ENCODE data around the gene NOL4L.

The NOL4L gene

GRCh38 chr20:32444474-32445220 is 140.5 kb downstream of the NOL4L start:
- no peak for DNase-seq (ENCODE audit: low read depth in 2 of 2)

DNA sequence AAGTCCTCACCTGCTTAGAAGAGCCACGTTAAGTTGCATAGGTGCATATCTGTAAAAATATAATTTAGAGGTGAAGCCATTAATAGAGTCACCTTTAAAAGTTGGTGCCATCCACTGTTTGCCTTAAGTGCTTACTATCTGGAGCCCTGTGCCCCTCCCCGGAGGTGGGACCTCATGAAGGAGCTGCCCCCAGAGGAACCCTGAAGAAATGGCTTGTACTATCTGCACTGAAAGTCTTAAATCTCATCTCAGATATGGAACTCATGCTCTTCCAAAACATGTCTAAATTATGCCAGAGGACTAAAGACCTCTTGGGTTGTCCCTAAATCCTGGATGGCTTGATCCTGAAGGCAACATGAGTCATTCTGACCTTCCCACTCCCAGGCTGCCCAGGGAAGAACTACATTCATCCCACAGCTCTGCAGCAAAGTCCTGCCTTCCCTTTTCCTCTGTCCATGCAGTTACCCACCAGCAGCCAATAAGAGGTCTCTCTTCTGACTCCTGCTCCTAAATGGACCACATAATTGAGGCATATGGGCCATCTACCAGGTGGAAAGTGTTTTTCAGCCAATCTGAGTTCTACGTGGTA is 141.7 kb downstream of the NOL4L start:
- no peak for DNase-seq (ENCODE audit: low read depth in 2 of 2)

- DNase-seq (ENCODE audit: low read depth in 2 of 2) = no peak
Observed at GRCh38 chr20:32442630-32443373, 142.3 kb downstream of the NOL4L start.

GRCh38 chr20:32441638-32442037 is 143.5 kb downstream of the NOL4L start:
- no peak for DNase-seq (ENCODE audit: low read depth in 2 of 2)

DNA sequence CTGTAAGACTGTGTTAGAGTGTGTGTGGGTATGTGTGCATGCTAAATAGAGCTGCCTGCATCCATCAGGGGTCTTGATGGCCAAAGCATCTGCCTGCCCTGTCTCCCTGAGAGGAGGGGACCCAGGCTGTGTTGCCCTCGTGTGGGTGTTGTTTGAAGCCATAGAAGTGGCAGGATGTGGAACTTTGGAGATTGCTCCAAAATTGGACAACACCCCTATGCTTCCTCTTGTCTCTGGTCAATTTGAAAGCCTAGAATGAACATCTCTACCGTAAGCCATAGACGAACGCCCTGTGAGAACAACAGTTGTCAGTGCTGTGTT is 144.4 kb downstream of the NOL4L start:
- no peak for DNase-seq (ENCODE audit: low read depth in 2 of 2)

- no peak for DNase-seq (ENCODE audit: low read depth in 2 of 2)
Observed at GRCh38 chr20:32440069-32440757, 144.9 kb downstream of the NOL4L start.

GRCh38 chr20:32439132-32439829 is 145.9 kb downstream of the NOL4L start:
- DNase-seq (ENCODE audit: low read depth in 2 of 2) = peak in 1 of 2 experiments; percentile 16

DNA sequence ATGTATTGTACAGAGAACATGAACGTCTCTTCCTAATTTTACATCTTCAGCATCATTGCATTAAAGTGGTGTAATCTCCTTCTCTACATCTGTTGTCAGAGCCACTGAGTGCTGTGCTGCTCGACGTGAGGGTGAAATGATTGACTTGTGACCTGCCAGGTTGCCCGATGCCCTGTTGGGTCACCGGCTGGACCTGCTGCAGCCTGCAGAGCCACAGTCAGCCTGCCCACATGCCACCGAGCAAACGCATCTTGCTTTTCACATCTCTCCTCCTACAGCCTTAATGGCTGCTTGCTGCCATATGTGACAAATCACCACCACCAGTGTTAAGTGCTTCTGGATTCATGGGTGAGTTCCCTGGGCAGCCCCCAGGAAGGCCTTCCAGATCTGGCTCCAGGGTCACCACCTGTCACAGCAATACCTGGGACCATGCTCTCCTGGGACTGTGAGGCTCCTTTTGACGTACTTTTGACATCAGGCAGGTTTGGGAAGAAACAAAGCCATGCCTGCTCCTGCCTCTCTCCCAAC is 146.7 kb downstream of the NOL4L start:
- no peak for DNase-seq (ENCODE audit: low read depth in 2 of 2)

DNA sequence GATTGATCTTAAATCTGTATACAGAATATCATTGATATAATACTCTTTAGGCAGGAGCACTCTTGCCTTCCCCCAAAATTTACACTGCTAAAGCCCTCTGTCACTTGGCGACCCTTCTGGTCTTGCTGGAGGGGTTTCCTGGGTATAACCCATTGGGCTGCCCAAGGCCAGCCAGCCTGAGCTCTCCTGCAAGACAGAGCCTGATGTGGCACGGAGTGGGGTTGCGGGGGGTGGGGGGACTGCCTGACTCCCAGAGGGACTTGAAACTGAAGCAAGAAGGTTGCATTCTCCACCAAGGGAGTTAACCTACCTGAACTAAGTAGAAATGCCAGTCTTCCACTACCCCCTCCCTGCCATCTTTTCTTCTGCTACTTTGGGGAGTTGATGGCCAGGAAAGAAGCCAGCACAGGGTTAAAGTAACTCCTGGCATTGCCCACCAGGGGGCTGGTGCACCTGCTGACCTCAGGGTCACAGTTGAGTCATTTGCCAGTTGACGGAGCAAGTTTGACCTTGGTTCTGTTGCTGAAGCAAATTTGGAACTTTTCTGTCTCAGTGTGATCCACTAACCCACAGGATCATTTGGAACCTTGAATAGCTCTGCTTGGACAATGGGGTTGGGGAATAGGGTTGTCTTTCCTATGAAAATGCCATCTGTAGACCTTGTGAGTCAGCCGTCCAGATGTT is 147.6 kb downstream of the NOL4L start:
- DNase-seq (ENCODE audit: low read depth in 2 of 2) = no peak

GRCh38 chr20:32436968-32437367 is 148.2 kb downstream of the NOL4L start:
- DNase-seq (ENCODE audit: low read depth in 2 of 2) = no peak

- DNase-seq (ENCODE audit: low read depth in 2 of 2) = no peak
Observed at GRCh38 chr20:32436142-32436861, 148.8 kb downstream of the NOL4L start.

DNA sequence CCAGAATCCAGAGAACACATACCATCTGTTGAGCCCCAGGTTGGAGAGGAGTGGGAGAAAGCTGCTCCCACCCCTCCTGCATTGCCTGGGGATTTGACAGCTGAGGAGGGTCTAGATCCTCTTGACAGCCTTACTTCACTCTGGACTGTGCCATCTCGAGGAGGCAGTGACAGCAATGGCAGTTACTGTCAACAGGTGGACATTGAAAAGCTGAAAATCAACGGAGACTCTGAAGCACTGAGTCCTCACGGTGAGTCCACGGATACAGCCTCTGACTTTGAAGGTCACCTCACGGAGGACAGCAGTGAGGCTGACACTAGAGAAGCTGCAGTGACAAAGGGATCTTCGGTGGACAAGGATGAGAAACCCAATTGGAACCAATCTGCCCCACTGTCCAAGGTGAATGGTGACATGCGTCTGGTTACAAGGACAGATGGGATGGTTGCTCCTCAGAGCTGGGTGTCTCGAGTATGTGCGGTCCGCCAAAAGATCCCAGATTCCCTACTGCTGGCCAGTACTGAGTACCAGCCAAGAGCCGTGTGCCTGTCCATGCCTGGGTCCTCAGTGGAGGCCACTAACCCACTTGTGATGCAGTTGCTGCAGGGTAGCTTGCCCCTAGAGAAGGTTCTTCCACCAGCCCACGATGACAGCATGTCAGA is 149.6 kb downstream of the NOL4L start:
- DNase-seq (ENCODE audit: low read depth in 2 of 2) = no peak

- no peak for DNase-seq (ENCODE audit: low read depth in 2 of 2)
Observed at GRCh38 chr20:32434434-32434833, 150.7 kb downstream of the NOL4L start.

DNA sequence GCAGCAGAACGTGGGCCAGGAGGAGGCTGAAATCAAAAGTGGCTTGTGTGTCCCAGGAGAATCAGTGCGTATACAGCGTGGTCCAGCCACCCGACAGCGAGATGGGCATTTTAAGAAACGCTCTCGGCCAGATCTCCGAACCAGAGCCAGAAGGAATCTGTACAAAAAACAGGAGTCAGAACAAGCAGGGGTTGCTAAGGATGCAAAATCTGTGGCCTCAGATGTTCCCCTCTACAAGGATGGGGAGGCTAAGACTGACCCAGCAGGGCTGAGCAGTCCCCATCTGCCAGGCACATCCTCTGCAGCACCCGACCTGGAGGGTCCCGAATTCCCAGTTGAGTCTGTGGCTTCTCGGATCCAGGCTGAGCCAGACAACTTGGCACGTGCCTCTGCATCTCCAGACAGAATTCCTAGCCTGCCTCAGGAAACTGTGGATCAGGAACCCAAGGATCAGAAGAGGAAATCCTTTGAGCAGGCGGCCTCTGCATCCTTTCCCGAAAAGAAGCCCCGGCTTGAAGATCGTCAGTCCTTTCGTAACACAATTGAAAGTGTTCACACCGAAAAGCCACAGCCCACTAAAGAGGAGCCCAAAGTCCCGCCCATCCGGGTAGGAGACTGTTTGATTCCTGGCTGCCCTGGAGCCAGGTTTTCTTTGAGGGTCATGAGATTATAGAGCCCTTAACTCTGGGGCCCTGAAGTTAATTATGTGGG is 151.7 kb downstream of the NOL4L start:
- DNase-seq (ENCODE audit: low read depth in 2 of 2) = no peak

- DNase-seq (ENCODE audit: low read depth in 2 of 2) = no peak
Observed at GRCh38 chr20:32432277-32432676, 152.9 kb downstream of the NOL4L start.

DNA sequence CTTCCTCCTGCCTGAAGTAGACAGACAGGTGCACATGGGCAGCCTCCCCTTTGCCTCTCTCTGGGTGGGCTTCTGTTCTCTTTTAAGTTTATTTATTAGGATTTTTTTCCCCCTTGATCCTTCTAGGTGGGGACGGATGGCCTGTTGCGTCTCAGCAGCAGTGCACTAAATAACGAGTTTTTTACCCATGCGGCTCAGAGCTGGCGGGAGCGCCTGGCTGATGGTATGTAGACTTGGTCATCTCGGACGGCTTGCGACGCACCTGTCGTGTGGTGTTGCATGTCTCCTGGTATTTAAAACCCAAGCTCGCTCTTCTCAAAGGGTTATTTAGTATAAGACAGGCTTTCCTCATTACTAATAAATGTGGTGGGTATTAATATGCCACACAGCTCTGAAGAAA is 153.7 kb downstream of the NOL4L start:
- DNase-seq (ENCODE audit: low read depth in 2 of 2) = no peak

DNA sequence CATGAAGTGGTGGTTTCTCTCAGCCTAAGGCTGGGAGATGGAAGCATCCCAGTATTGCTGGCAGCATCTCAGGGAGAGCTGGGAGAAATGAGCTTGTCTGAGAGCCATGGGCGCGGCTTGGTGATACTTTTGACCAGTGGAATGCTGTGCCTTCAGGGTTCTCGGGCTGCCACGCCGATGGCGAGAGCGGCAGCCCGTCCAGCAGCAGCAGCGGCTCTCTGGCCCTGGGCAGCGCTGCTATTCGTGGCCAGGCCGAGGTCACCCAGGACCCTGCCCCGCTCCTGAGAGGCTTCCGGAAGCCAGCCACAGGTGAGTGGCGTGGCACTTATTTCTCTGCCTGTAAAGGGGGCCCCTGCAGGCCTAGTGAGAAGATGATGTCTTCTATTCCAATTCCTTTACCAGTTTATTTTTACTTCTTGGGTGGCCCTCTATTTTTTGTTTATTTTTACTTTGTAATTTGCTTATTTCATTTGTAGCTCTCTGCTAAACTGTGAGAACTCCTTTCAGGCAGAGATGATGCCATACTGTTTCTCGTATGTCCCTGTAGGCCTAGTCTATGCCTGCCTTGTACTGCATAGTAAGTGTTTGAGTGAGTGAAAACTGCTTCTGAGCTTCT is 155.3 kb downstream of the NOL4L start:
- no peak for DNase-seq (ENCODE audit: low read depth in 2 of 2)

DNA sequence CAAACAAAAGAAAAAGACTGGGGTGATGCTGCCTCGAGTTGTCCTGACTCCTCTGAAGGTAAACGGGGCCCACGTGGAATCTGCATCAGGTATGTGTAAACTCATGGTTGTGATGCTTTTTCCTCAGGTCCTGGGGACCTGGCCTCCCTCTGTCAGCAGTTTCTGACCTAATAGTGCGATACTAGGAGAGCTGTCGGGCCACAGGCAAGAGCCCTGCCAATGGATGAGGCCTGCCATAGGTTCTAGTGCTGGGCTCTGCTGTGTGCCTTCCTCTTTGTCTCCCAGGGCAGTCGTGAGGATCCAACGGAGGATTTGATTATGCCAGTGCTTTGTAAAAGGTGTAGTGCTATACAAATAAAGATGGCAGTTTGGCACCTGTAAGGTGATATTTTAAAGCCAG is 155.8 kb downstream of the NOL4L start:
- no peak for DNase-seq (ENCODE audit: low read depth in 2 of 2)

GRCh38 chr20:32427996-32428395 is 157.1 kb downstream of the NOL4L start:
- DNase-seq (ENCODE audit: low read depth in 2 of 2) = no peak
